GM06990 (cell line): ENCODE data around the gene PRDM2.

Experiments
- DNase-seq: peaks from one replicate; pipeline ENCODE4 v3.0.0-alpha.2; 2011; ENCODE audit not compliant: insufficient read length; ENCODE audit errors: extremely low read depth
- H3K27me3 ChIP-seq: replicated peaks from 2 replicates; pipeline ENCODE4 v1.6.0; 2011; ENCODE audit warnings: low read length; ENCODE audit not compliant: control insufficient read depth, insufficient read depth
- H3K36me3 ChIP-seq: 2 replicates; pipeline ENCODE4 v1.5.1; 2011; ENCODE audit warnings: low read length; ENCODE audit not compliant: control insufficient read depth, insufficient read depth
- H3K4me3 ChIP-seq: replicated peaks from 2 replicates; pipeline ENCODE4 v1.5.1; 2011; ENCODE audit warnings: low read depth, mild to moderate bottlenecking, control low read depth, low read length
- CTCF ChIP-seq: IDR thresholded peaks from 2 replicates; pipeline ENCODE4 v1.5.1; 2011; ENCODE audit warnings: low read length, control low read depth, mild to moderate bottlenecking, inconsistent platforms; ENCODE audit not compliant: insufficient read depth, poor library complexity, severe bottlenecking

The PRDM2 gene

GRCh38 chr1:13748610-13749505 lies 48.9 kb downstream of the PRDM2 start:
- Histone ChIP-seq H3K36me3 (peaks cover 5% of the 10 kb centered on the region), H3K4me3 (peak overlapping the region; percentile 94), H3K27me3 (no peaks in the 10 kb centered on the region)
- DNase-seq, result peak; percentile 96
- TF ChIP-seq CTCF, result peak; percentile 7

GRCh38 chr1:13749543-13750341 lies 49.8 kb downstream of the PRDM2 start:
- no peak for TF ChIP-seq CTCF
- DNase-seq, result peak; percentile 69
- no peaks in the 10 kb centered on the region for H3K27me3 ChIP-seq
- H3K36me3 ChIP-seq, result peaks cover 7% of the 10 kb centered on the region
- H3K4me3 ChIP-seq, result peak overlapping the region; percentile 94

- no peak for TF ChIP-seq CTCF
- Histone ChIP-seq H3K27me3 (no peaks in the 10 kb centered on the region), H3K36me3 (peaks cover 6% of the 10 kb centered on the region), H3K4me3 (peak overlapping the region; percentile 94)
- DNase-seq, result peak; percentile 30
Observed at GRCh38 chr1:13751458-13751871, 51.5 kb downstream of the PRDM2 start.

GRCh38 chr1:13751985-13752384 lies 52.0 kb downstream of the PRDM2 start:
- H3K4me3 ChIP-seq, result peak overlapping the region; percentile 94
- no peaks in the 10 kb centered on the region for H3K27me3 ChIP-seq
- peaks cover 6% of the 10 kb centered on the region for H3K36me3 ChIP-seq
- no peak for DNase-seq
- no peak for TF ChIP-seq CTCF

- no peak for TF ChIP-seq CTCF
- Histone ChIP-seq H3K36me3 (peaks cover 6% of the 10 kb centered on the region), H3K4me3 (peak overlapping the region; percentile 22; the same call in 1 of the 2 replicates), H3K27me3 (no peaks in the 10 kb centered on the region)
- no peak for DNase-seq
Observed at GRCh38 chr1:13752852-13753251, 52.9 kb downstream of the PRDM2 start.
